Transverse colon (tissue), 4 donors: Measurements from ENCODE around the gene CCDC141.

Experiments
- POLR2A ChIP-seq: fragments of 450-650 bp; IDR thresholded peaks from one replicate; pipeline ENCODE4 v1.6.1; 2016; ENCODE audit warnings: antibody characterized with exemption, mild to moderate bottlenecking, moderate library complexity
- POLR2AphosphoS5 ChIP-seq, 3 donors: sonication (generic); formaldehyde crosslinking; IDR thresholded peaks; one replicate each; pipeline ENCODE4 v1.6.1; 2016; ENCODE audit warnings: antibody characterized with exemption in 3 of 3
- TF ChIP-seq, protein P1 (sequence below), 5 experiments: fragments of 200-600 bp in 3 of 5; fragments of 450-650 bp in 2 of 5; sonication (generic) in 3 of 5; IDR thresholded peaks; 1 replicate in 2 of 5; 2 replicates in 3 of 5; pipeline ENCODE4 v1.5.1; 2016 to 2017; ENCODE audit warnings: antibody characterized with exemption in 5 of 5, inconsistent platforms in 3 of 5, mild to moderate bottlenecking in 2 of 5, moderate library complexity in 1 of 5

DNA sequence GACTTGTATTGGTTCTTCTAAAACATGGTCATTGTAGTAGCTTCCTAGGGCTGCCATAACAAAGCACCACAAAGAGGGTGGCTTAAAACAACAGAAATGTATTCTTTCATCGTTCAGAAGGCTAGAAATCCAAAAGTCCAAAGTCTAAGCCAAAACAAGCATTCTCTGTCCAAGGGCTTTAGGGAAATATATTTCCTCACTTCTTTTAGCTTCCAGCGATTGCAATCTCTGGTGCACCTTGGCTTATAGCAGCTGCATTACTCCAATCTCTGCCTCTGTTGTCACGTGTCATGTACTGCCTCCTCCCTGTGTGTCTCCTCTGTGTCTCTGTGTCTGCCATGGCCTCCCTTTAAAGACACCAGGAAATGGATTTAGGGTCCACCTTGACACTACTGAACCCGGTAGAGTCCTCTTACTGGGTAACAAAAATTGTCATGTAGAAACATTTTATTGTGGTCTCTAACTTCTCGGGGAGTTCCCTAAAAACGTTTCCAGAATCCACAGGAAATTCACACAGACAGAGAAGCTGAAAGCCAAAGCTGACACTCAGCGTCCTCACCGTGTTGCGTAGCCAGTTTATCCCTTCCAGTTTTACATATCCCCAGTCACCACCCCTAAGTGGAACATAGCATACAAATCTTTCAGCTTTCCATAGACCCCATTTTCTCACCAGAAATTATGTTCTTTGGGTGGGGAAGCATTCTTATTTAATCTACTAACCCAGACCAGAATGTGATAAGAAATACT, 222.0 kb downstream of the CCDC141 start:
- TF ChIP-seq, protein P1, sequence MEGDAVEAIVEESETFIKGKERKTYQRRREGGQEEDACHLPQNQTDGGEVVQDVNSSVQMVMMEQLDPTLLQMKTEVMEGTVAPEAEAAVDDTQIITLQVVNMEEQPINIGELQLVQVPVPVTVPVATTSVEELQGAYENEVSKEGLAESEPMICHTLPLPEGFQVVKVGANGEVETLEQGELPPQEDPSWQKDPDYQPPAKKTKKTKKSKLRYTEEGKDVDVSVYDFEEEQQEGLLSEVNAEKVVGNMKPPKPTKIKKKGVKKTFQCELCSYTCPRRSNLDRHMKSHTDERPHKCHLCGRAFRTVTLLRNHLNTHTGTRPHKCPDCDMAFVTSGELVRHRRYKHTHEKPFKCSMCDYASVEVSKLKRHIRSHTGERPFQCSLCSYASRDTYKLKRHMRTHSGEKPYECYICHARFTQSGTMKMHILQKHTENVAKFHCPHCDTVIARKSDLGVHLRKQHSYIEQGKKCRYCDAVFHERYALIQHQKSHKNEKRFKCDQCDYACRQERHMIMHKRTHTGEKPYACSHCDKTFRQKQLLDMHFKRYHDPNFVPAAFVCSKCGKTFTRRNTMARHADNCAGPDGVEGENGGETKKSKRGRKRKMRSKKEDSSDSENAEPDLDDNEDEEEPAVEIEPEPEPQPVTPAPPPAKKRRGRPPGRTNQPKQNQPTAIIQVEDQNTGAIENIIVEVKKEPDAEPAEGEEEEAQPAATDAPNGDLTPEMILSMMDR (IDR thresholded peaks at IDR 0.05) = no peak
- TF ChIP-seq POLR2AphosphoS5 (IDR thresholded peaks at IDR 0.05) = no peak
- TF ChIP-seq POLR2A = no peak
